SK-N-SH (cell line): ENCODE measurements around the gene NIBAN1. TPM values are rescaled to one million over a fixed set of nuclear protein-coding genes. Genes with fewer than 3 reads are reported as not detected.

Experiments used
- CTCF ChIA-PET: fragments of 300-600, 350-600 bp; formaldehyde crosslinking; extraction: SDS; loops from one replicate; lab custom pipeline; 2021; lab: Yijun Ruan, JAX
- POLR2A ChIA-PET: fragments of 350-600 bp; sonication (Branson Sonifier 250); formaldehyde crosslinking; extraction: SDS; loops from one replicate; lab custom pipeline; 2020; ENCODE audit warnings: antibody characterized with exemption, inconsistent platforms; lab: Yijun Ruan, JAX
- DNase-seq: peaks from one replicate; pipeline ENCODE4 v3.0.0; 2012
- H2AFZ ChIP-seq: fragments of 200-600 bp; sonication (generic); 2 replicates; pipeline ENCODE4 v1.8.1; 2016; ENCODE audit warnings: antibody characterized with exemption, mild to moderate bottlenecking, low read depth
- H3F3A ChIP-seq: fragments of 200-600 bp; sonication (generic); replicated peaks from 2 replicates; pipeline ENCODE3; 2016; ENCODE audit warnings: antibody characterized with exemption, mild to moderate bottlenecking; ENCODE audit not compliant: insufficient read depth
- H3K27ac ChIP-seq, 2 experiments: fragments of 200-500 bp in 1 of 2; fragments of 200-600 bp in 1 of 2; sonication (Bioruptor generic) in 1 of 2; sonication (generic), shearing (Covaris generic) in 1 of 2; 2 replicates each; pipeline versions ENCODE4 v1.5.1 to v1.6.1; 2014 to 2016; ENCODE audit warnings: low read depth in 2 of 2, inconsistent platforms in 1 of 2, low read length in 1 of 2, mild to moderate bottlenecking in 1 of 2, mixed read lengths in 1 of 2
- H3K27me3 ChIP-seq: fragments of 200-600 bp; sonication (generic), shearing (Covaris generic); 2 replicates; pipeline ENCODE4 v1.6.1; 2016; ENCODE audit warnings: mixed run types; ENCODE audit not compliant: insufficient read depth
- H3K36me3 ChIP-seq, 2 experiments: fragments of 200-500 bp in 1 of 2; fragments of 200-600 bp in 1 of 2; sonication (Bioruptor generic) in 1 of 2; sonication (generic) in 1 of 2; replicated peaks in 1 of 2; 2 replicates each; pipeline versions ENCODE3 to v1.5.1; 2014 to 2016; ENCODE audit warnings: low read length in 1 of 2, mild to moderate bottlenecking in 1 of 2; ENCODE audit not compliant: insufficient read depth in 2 of 2, control insufficient read depth in 1 of 2
- H3K4me1 ChIP-seq, 2 experiments: fragments of 200-500 bp in 1 of 2; fragments of 200-600 bp in 1 of 2; sonication (Bioruptor generic) in 1 of 2; sonication (generic), shearing (Covaris generic) in 1 of 2; 2 replicates each; pipeline versions ENCODE4 v1.5.1 to v1.6.1; 2014 to 2016; ENCODE audit warnings: low read depth in 1 of 2, low read length in 1 of 2, mixed run types in 1 of 2; ENCODE audit not compliant: insufficient read depth in 2 of 2, control insufficient read depth in 1 of 2
- H3K4me2 ChIP-seq: fragments of 200-600 bp; sonication (generic), shearing (Covaris generic); 2 replicates; pipeline ENCODE4 v1.6.1; 2017; ENCODE audit warnings: mixed run types
- H3K4me3 ChIP-seq, 2 experiments: fragments of 200-500 bp in 1 of 2; fragments of 200-600 bp in 1 of 2; sonication (Bioruptor generic) in 1 of 2; sonication (generic), shearing (Covaris generic) in 1 of 2; 2 replicates each; pipeline versions ENCODE4 v1.5.1 to v1.8.1; 2014 to 2016; ENCODE audit warnings: low read depth in 2 of 2, inconsistent platforms in 1 of 2, low read length in 1 of 2, mild to moderate bottlenecking in 1 of 2, mixed read lengths in 1 of 2, moderate library complexity in 1 of 2
- H3K79me2 ChIP-seq: fragments of 200-600 bp; sonication (generic); 2 replicates; pipeline ENCODE4 v1.8.1; 2017; ENCODE audit warnings: mild to moderate bottlenecking; ENCODE audit not compliant: insufficient read depth
- H3K9ac ChIP-seq: fragments of 200-600 bp; sonication (generic); 2 replicates; pipeline ENCODE4 v1.6.1; 2017; ENCODE audit warnings: mixed run types
- H3K9me2 ChIP-seq: fragments of 200-600 bp; sonication (generic); 2 replicates; pipeline ENCODE4 v1.6.1; 2017; ENCODE audit warnings: mixed run types
- H3K9me3 ChIP-seq: fragments of 200-600 bp; sonication (generic); 2 replicates; pipeline ENCODE4 v1.6.1; 2017; ENCODE audit warnings: mixed run types, mild to moderate bottlenecking, moderate library complexity
- H4K20me1 ChIP-seq: fragments of 200-600 bp; sonication (generic); 2 replicates; pipeline ENCODE4 v1.6.1; 2017; ENCODE audit warnings: mild to moderate bottlenecking, mixed run types; ENCODE audit not compliant: insufficient read depth
- EZH2phosphoT487 ChIP-seq: fragments of 200-600 bp; sonication (generic); IDR thresholded peaks from 2 replicates; pipeline ENCODE4 v1.6.1; 2017; ENCODE audit warnings: low read depth, mixed run types, mild to moderate bottlenecking, antibody characterized with exemption, moderate library complexity, borderline replicate concordance
- FOSL2 ChIP-seq: IDR thresholded peaks from 2 replicates; pipeline ENCODE4 v1.4.0; 2012; ENCODE audit warnings: low read depth, mild to moderate bottlenecking, moderate library complexity, borderline replicate concordance
- FOXJ3 ChIP-seq: sonication (generic); formaldehyde crosslinking; IDR thresholded peaks from 2 replicates; pipeline ENCODE4 v1.5.1; 2020; ENCODE audit warnings: mild to moderate bottlenecking, missing genetic modification reagents
- GABPA ChIP-seq: IDR thresholded peaks from 2 replicates; pipeline ENCODE4 v1.4.0; 2012; ENCODE audit warnings: low read depth, mild to moderate bottlenecking
- JUND ChIP-seq: IDR thresholded peaks from 2 replicates; pipeline ENCODE4 v1.4.0; 2012
- POLR2AphosphoS5 ChIP-seq: IDR thresholded peaks from 2 replicates; pipeline ENCODE4 v1.6.1; 2012; ENCODE audit warnings: low read depth, low read length
- RCOR1 ChIP-seq: fragments of 150-350 bp; IDR thresholded peaks from 2 replicates; pipeline ENCODE4 v1.6.1; 2017; ENCODE audit warnings: antibody characterized with exemption, low read length
- SMC3 ChIP-seq: IDR thresholded peaks from 2 replicates; pipeline ENCODE4 v1.6.1; 2012; ENCODE audit warnings: low read depth, low read length, improper control_type of control experiment
- TCF12 ChIP-seq: IDR thresholded peaks from 2 replicates; pipeline ENCODE4 v1.4.0; 2012
- TEAD4 ChIP-seq: IDR thresholded peaks from 2 replicates; pipeline ENCODE4 v1.4.0; 2012; ENCODE audit warnings: mild to moderate bottlenecking, borderline replicate concordance; ENCODE audit not compliant: insufficient read depth
- YY1 ChIP-seq: IDR thresholded peaks from 2 replicates; pipeline ENCODE4 v1.4.0; 2012; ENCODE audit warnings: low read depth, mild to moderate bottlenecking
- WGBS: methylation state at CpG from one replicate; pipeline ENCODE4 v1.1.6; 2017; ENCODE audit warnings: low lambda C conversion rate; 5-methylcytosine and 5-hydroxymethylcytosine counted together
- polyA plus RNA-seq, 3 experiments: library from polyadenylated mRNA; depleted of rRNA; stranded (reverse); fragments of >200 nt; gene quantifications; 2 replicates each; pipeline ENCODE4 v1.2.3, GENCODE V29; 2012
- TF ChIP-seq, protein P1 (sequence below): fragments of 150-350 bp; IDR thresholded peaks from 2 replicates; pipeline ENCODE4 v1.6.1; 2017; ENCODE audit warnings: antibody characterized with exemption, low read length, low read depth, borderline replicate concordance
- TF ChIP-seq, protein P2 (sequence below): IDR thresholded peaks from 2 replicates; pipeline ENCODE4; 2012
- TF ChIP-seq, protein P3 (sequence below): IDR thresholded peaks from 2 replicates; pipeline ENCODE4 v1.4.0; 2012; ENCODE audit warnings: low read depth, borderline replicate concordance
- TF ChIP-seq, protein P4 (sequence below): fragments of 200-600 bp; sonication (generic); IDR thresholded peaks from 2 replicates; pipeline ENCODE4 v1.6.1; 2017; ENCODE audit warnings: antibody characterized with exemption, mild to moderate bottlenecking, moderate library complexity

Gene NIBAN1
- polyA plus RNA-seq, 1 of the 3 experiments (the other 2 are of a cell fraction): 23.9 TPM

DNA sequence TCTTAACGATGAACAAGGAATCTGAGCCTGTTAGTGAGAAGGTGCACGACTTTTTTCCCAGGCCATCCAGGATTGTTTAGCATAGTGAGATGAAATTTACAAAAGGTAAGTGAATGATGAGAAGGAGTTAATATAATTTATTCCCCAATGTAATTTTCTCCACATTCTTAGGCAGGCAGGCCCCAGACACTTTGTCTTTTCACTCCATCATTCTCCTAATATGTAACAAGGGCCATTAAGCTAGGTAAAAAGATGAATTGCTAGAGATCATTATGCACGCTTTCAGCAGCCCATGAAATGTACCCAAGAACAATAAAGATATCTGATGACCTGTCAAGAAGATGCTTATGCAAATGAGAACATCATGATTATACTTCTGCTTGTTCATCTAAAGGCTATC, 24.1 kb downstream of the NIBAN1 start:
- H3K27ac ChIP-seq: no peak overlapping the region
- H3K4me3 ChIP-seq: no peak overlapping the region
- ChIA-PET POLR2A (no interaction called here), CTCF (interaction anchor here (1.5 kb wide), 1 partner anchor 145 kb away, joined by 7 read pairs; no protein-coding TSS in a partner anchor)
- H3K27me3 ChIP-seq: no peaks in the 10 kb centered on the region
- H3K36me3 ChIP-seq: peaks cover 0 to 3% of the 10 kb centered on the region in 2 experiments
- no peak overlapping the region for H3K9ac ChIP-seq
- no peak for DNase-seq
- no peak overlapping the region for H2AFZ ChIP-seq
- no peaks in the 10 kb centered on the region for H3K9me3 ChIP-seq
- 49% methylated on average over 3 of the region's 3 CpGs for WGBS
- H3K9me2 ChIP-seq: no peaks in the 10 kb centered on the region
- no peak overlapping the region for H3K4me2 ChIP-seq
- TF ChIP-seq GABPA: no peak
- TF ChIP-seq, protein P1, sequence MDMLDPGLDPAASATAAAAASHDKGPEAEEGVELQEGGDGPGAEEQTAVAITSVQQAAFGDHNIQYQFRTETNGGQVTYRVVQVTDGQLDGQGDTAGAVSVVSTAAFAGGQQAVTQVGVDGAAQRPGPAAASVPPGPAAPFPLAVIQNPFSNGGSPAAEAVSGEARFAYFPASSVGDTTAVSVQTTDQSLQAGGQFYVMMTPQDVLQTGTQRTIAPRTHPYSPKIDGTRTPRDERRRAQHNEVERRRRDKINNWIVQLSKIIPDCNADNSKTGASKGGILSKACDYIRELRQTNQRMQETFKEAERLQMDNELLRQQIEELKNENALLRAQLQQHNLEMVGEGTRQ: no peak
- TF ChIP-seq FOXJ3 (CRISPR knock-in tag): no peak
- TF ChIP-seq, protein P2, sequence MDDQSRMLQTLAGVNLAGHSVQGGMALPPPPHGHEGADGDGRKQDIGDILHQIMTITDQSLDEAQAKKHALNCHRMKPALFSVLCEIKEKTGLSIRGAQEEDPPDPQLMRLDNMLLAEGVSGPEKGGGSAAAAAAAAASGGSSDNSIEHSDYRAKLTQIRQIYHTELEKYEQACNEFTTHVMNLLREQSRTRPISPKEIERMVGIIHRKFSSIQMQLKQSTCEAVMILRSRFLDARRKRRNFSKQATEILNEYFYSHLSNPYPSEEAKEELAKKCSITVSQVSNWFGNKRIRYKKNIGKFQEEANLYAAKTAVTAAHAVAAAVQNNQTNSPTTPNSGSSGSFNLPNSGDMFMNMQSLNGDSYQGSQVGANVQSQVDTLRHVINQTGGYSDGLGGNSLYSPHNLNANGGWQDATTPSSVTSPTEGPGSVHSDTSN: no peak
- no peak for TF ChIP-seq TEAD4
- H4K20me1 ChIP-seq: no peaks in the 10 kb centered on the region
- no peaks in the 10 kb centered on the region for H3K79me2 ChIP-seq
- peaks cover 7% of the 10 kb centered on the region for H3F3A ChIP-seq
- peaks cover 7 to 9% of the 10 kb centered on the region in 2 experiments; a peak in 3 of 4 replicates for H3K4me1 ChIP-seq

DNA sequence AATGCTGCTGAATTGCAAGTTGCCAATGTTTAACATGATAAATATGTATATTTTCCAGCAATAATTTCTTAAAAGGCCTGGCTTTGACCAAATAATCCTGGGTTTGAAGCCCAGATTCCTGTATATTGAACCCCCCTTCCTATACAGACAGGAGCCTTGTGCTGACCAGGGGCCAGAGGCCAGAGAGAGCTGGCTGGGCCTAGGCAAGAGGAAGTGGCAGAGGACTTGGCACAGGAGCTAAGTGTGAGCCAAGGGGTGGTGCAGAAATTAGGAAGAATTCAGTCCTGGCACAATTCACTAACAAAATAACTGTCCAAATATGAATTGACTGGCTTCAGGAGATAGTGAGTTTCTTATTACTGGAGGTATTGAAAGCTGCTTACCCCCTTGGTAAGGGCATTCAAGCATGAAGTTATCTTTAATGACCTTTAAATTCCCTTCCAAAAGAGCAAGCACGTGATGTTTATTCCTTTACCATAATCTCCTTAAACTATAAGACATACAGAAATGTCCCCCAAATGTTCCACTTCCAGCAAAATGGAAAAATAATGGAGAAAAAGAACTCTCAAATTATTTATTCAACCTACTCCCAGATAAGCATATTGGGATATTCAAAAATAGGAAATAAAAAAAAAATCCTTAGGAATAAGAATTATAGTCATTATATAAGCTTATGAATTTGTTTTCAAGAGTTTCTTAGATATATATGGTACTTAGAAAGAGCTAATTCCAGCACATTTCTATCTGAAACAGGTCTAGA, 26.6 kb downstream of the NIBAN1 start:
- no peak overlapping the region for H2AFZ ChIP-seq
- H3K79me2 ChIP-seq: no peaks in the 10 kb centered on the region
- H4K20me1 ChIP-seq: no peaks in the 10 kb centered on the region
- peaks cover 0 to 7% of the 10 kb centered on the region in 2 experiments; a peak in 3 of 4 replicates for H3K4me1 ChIP-seq
- H3K36me3 ChIP-seq: peaks cover 0 to 8% of the 10 kb centered on the region in 2 experiments
- 50% methylated on average over 1 of the region's 1 CpG for WGBS
- CTCF ChIA-PET: interaction anchor here (1.6 kb wide), 1 partner anchor 12 kb away, joined by 3 read pairs; no protein-coding TSS in a partner anchor
- no peaks in the 10 kb centered on the region for H3K27me3 ChIP-seq
- H3K9me2 ChIP-seq: no peaks in the 10 kb centered on the region
- H3K27ac ChIP-seq: no peak overlapping the region
- no peak overlapping the region for H3K4me2 ChIP-seq
- POLR2A ChIA-PET: no interaction called here
- H3K9ac ChIP-seq: no peak overlapping the region
- H3K4me3 ChIP-seq: no peak overlapping the region
- H3K9me3 ChIP-seq: no peaks in the 10 kb centered on the region
- no peaks in the 10 kb centered on the region for H3F3A ChIP-seq
- no peak for TF ChIP-seq GABPA
- TF ChIP-seq FOSL2: no peak
- TF ChIP-seq YY1: no peak
- TF ChIP-seq TCF12: no peak
- TF ChIP-seq, protein P1: no peak
- TF ChIP-seq EZH2phosphoT487: no peak
- TF ChIP-seq, protein P3, sequence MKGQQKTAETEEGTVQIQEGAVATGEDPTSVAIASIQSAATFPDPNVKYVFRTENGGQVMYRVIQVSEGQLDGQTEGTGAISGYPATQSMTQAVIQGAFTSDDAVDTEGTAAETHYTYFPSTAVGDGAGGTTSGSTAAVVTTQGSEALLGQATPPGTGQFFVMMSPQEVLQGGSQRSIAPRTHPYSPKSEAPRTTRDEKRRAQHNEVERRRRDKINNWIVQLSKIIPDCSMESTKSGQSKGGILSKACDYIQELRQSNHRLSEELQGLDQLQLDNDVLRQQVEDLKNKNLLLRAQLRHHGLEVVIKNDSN: no peak
- no peak for TF ChIP-seq JUND
- TF ChIP-seq POLR2AphosphoS5: no peak
- TF ChIP-seq, protein P4, sequence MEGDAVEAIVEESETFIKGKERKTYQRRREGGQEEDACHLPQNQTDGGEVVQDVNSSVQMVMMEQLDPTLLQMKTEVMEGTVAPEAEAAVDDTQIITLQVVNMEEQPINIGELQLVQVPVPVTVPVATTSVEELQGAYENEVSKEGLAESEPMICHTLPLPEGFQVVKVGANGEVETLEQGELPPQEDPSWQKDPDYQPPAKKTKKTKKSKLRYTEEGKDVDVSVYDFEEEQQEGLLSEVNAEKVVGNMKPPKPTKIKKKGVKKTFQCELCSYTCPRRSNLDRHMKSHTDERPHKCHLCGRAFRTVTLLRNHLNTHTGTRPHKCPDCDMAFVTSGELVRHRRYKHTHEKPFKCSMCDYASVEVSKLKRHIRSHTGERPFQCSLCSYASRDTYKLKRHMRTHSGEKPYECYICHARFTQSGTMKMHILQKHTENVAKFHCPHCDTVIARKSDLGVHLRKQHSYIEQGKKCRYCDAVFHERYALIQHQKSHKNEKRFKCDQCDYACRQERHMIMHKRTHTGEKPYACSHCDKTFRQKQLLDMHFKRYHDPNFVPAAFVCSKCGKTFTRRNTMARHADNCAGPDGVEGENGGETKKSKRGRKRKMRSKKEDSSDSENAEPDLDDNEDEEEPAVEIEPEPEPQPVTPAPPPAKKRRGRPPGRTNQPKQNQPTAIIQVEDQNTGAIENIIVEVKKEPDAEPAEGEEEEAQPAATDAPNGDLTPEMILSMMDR: no peak
- no peak for TF ChIP-seq SMC3
- no peak for TF ChIP-seq RCOR1
- DNase-seq: no peak
